NB4 (cell line): ENCODE results near the gene SFMBT2.
"Not testable (repeated sequence)": the region's sequence is repeated elsewhere in the genome, so short reads cannot be mapped to it uniquely, and the experiment has no call there.

Experiments used
- DNase-seq: peaks from one replicate; pipeline ENCODE4 v3.0.0; 2010; ENCODE audit warnings: low read depth
- H3K4me3 ChIP-seq: one replicate; pipeline ENCODE4 v1.5.1; 2011; ENCODE audit warnings: mild to moderate bottlenecking, low read depth, low read length, moderate library complexity
- MYC ChIP-seq: IDR thresholded peaks from 2 replicates; pipeline ENCODE4 v1.6.1; 2011; ENCODE audit warnings: low read depth, low read length
- POLR2A ChIP-seq: IDR thresholded peaks from 2 replicates; pipeline ENCODE4 v1.6.1; 2011; ENCODE audit warnings: mild to moderate bottlenecking; ENCODE audit not compliant: insufficient read length; ENCODE audit errors: extremely low read depth
- TF ChIP-seq, protein P1 (sequence below): IDR thresholded peaks from one replicate; pipeline ENCODE4 v1.5.1; 2012; ENCODE audit warnings: low read depth, low read length
- TF ChIP-seq, protein P2 (sequence below): IDR thresholded peaks from 2 replicates; pipeline ENCODE4 v1.6.1; 2011; ENCODE audit warnings: low read depth, low read length

The SFMBT2 gene

DNA sequence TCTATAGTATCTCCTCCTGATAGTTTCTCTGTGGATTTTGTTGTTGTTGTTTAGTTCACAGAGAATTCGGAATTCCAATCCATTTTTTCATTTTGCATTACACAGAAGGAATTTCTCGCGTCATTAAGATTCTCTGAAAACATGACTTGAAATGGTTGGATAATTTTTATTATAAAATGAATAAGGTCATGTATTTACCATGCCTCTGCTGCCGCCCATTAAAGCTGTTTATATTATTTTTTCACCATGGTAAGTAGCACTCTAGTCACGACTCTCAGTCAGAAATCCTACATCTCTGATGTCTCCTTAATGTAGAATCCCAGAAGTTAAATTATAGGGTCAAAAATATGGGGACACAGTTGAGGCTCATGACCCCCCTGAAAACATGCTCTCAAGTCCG is 19.1 kb downstream of the SFMBT2 start:
- no peak overlapping the region for H3K4me3 ChIP-seq
- no peak for TF ChIP-seq MYC
- no peak for DNase-seq

DNA sequence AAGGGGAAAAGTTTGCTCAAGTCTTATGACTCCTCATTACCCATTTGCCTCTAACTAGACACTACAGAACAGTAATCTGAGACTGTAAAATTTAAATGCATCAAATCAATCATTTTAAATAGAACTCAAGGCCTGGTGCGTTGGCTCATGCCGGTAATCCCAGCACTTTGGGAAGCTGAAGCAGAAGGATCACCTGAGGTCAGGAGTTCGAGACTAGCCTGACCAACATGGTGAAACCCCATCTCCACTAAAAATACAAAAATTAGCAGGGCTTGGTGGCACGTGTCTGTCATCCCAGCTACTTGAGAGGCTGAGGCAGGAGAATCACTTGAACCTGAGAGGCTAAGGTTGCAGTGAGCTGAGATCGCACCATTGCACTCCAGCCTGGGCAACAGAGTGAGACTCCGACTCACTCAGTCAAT is 20.1 kb downstream of the SFMBT2 start:
- not testable (repeated sequence) for H3K4me3 ChIP-seq, DNase-seq

DNA sequence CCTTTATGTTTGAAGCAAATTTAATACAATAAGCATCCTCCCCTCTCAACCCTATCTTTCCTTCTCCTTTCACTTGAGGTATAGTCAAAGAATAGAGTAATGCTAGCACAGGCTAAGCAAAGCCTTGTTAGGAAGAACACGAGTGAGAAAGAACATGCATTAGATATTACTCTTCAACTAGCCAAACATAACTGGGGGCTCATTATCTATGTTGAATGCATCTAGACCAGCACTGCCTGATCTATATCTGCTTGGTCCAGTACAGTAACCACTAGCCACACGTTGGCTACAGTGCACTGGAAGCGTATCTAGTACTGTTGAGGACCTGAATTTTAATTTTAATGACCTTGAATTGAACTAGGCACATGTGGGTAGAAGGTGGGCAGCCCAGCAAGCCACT is 21.0 kb downstream of the SFMBT2 start:
- DNase-seq = no peak
- TF ChIP-seq, protein P1, sequence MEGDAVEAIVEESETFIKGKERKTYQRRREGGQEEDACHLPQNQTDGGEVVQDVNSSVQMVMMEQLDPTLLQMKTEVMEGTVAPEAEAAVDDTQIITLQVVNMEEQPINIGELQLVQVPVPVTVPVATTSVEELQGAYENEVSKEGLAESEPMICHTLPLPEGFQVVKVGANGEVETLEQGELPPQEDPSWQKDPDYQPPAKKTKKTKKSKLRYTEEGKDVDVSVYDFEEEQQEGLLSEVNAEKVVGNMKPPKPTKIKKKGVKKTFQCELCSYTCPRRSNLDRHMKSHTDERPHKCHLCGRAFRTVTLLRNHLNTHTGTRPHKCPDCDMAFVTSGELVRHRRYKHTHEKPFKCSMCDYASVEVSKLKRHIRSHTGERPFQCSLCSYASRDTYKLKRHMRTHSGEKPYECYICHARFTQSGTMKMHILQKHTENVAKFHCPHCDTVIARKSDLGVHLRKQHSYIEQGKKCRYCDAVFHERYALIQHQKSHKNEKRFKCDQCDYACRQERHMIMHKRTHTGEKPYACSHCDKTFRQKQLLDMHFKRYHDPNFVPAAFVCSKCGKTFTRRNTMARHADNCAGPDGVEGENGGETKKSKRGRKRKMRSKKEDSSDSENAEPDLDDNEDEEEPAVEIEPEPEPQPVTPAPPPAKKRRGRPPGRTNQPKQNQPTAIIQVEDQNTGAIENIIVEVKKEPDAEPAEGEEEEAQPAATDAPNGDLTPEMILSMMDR = no peak
- TF ChIP-seq, protein P2, sequence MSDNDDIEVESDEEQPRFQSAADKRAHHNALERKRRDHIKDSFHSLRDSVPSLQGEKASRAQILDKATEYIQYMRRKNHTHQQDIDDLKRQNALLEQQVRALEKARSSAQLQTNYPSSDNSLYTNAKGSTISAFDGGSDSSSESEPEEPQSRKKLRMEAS = no peak
- TF ChIP-seq POLR2A = no peak
- no peak for TF ChIP-seq MYC
- H3K4me3 ChIP-seq = no peak overlapping the region

DNA sequence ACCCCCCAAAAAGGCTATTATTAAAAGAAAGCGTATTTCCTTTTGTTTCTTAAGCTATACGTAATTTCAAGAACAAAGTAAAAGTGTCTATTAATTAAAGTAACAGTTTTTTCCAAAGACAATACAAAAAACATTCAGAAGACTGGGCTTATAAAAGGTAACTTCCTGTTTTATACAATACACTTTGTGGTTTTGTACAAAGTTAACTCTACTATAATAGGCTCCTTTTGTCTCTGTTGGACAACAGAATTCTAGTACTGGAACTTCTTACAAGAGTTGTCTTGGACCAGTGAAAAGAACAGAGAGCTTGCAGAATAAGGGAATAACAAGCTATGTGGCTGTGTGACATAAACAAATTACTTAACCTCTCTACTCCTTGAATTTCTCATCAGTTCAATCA is 21.5 kb downstream of the SFMBT2 start:
- no peak for TF ChIP-seq MYC
- TF ChIP-seq, protein P1 = no peak
- no peak for TF ChIP-seq POLR2A
- TF ChIP-seq, protein P2 = no peak
- DNase-seq = peak; percentile 21
- no peak overlapping the region for H3K4me3 ChIP-seq

DNA sequence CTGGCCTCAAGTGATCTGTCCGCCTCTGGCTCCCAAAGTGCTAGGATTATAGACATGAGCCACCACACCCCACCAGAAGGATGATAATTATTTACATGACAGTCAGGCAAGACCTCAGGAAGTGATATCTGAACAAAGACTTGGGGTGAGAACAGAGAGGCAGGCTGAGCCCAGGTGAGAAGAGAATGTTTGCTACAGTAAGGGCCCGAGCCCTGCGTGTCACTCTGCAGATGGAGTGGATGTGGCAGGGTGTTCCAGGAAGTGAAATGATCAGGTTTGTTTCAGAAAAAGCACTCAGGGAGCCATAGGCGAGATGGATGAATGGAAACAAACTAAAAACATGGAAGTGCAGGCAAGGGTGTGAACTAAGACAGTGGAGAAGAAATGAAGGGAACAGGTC is 22.2 kb downstream of the SFMBT2 start:
- TF ChIP-seq MYC = no peak
- TF ChIP-seq, protein P1 = no peak
- TF ChIP-seq, protein P2 = no peak
- TF ChIP-seq POLR2A = no peak
- no peak overlapping the region for H3K4me3 ChIP-seq
- no peak for DNase-seq

DNA sequence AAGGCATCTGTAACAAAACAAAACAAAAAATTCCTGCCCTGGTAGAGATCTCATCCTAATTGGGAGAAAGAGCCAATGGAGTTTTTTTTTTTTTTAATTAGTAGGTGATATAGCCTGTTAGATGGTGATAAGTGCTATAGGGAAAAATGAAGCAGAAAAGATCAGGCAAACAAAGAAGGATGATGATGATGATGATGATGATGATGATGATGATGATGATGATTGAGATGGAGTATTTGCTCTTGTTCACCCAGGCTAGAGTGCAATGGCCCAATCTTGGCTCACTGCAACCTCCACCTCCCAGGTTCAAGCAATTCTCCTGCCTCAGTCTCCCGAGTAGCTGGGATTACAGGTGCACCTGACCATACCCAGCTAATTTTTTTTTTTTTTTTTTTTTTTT is 22.7 kb downstream of the SFMBT2 start:
- not testable (repeated sequence) for DNase-seq, H3K4me3 ChIP-seq

DNA sequence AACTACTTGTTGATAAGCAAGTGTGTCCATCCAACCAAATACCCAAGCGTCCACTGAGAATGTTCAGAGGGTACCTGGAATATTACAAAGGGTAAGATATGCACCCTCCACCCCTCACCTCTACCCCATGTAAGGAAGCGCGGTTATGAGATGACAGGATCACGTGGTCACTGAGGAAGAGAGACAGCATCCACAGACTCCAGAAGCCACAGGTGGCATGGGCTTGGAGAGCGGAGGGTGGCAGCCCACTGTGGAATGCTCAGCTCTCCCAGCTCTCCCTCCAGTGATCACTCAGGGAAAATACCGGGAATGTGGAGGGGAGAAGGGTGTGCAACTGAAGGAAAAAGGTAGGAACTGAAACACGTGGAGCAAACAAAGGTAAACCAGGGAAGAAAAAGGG is 25.7 kb downstream of the SFMBT2 start:
- H3K4me3 ChIP-seq = no peak overlapping the region
- no peak for TF ChIP-seq POLR2A
- TF ChIP-seq, protein P1 = no peak

DNA sequence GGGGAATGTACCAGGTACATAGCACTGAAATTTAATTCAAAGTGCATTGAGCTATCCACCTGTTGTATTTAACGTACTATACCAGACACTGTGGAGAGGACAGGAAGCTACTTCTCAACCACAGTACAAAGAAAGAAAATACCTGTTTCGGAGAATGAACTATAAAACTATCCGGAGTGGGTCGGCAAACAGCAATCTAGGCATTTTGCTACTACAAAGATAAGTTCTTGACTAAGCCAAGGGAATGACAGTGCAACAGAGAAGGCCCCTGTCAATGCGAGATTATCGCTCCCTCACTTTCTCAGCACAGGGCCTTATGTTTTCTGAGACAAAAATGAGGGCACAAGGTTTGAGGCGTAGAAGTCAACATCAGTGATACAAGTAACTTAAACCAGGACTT is 27.4 kb downstream of the SFMBT2 start:
- TF ChIP-seq MYC = no peak
- no peak for TF ChIP-seq POLR2A
- no peak for DNase-seq

More for the DNA sequence above, 25.7 kb downstream of the SFMBT2 start:
- no peak for DNase-seq

More for the DNA sequence above, 27.4 kb downstream of the SFMBT2 start:
- no peak overlapping the region for H3K4me3 ChIP-seq
